B cell (primary cell): ENCODE measurements around the gene CELF2.

Experiments used
- EZH2 ChIP-seq: IDR thresholded peaks from 2 replicates; pipeline ENCODE4 v1.6.1; 2012; ENCODE audit warnings: borderline replicate concordance, low read depth, mild to moderate bottlenecking, moderate library complexity, low read length; ENCODE audit not compliant: insufficient read depth, poor library complexity, severe bottlenecking
- TF ChIP-seq, protein P1 (sequence below): fragments of 200-600 bp; IDR thresholded peaks from one replicate; pipeline ENCODE4 v1.8.0; 2022; ENCODE audit warnings: antibody characterized with exemption, mild to moderate bottlenecking

DNA sequence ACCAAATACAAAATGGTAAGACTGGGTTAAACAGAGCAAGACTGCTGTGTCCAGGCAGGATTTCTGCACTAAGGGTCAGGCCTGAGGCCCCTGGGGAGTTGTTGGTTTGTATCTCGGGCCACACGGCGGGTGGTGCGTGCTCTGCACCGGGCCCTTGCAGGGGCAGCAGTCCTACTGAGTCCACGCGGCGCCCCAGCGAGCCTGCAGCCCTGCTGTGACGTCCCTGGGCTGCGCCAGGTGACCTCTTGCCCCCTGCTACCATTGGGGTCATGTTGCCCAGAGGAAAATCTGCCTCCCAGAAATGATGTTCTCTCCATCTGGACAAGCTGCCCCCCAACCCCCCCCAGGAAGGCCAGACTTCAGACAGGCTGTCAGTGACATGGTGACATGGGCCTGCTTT, 281.5 kb downstream of the CELF2 start:
- TF ChIP-seq, protein P1, sequence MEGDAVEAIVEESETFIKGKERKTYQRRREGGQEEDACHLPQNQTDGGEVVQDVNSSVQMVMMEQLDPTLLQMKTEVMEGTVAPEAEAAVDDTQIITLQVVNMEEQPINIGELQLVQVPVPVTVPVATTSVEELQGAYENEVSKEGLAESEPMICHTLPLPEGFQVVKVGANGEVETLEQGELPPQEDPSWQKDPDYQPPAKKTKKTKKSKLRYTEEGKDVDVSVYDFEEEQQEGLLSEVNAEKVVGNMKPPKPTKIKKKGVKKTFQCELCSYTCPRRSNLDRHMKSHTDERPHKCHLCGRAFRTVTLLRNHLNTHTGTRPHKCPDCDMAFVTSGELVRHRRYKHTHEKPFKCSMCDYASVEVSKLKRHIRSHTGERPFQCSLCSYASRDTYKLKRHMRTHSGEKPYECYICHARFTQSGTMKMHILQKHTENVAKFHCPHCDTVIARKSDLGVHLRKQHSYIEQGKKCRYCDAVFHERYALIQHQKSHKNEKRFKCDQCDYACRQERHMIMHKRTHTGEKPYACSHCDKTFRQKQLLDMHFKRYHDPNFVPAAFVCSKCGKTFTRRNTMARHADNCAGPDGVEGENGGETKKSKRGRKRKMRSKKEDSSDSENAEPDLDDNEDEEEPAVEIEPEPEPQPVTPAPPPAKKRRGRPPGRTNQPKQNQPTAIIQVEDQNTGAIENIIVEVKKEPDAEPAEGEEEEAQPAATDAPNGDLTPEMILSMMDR: no peak
- no peak for TF ChIP-seq EZH2
